GM06990 (cell line): ENCODE data around the gene STAM.
A peak's percentile ranks its signal among the peaks of the same experiment; 100 is the strongest.

Experiments used
- DNase-seq: peaks from one replicate; pipeline ENCODE4 v3.0.0-alpha.2; 2011; ENCODE audit not compliant: insufficient read length; ENCODE audit errors: extremely low read depth
- H3K27me3 ChIP-seq: replicated peaks from 2 replicates; pipeline ENCODE4 v1.6.0; 2011; ENCODE audit warnings: low read length; ENCODE audit not compliant: control insufficient read depth, insufficient read depth
- H3K36me3 ChIP-seq: 2 replicates; pipeline ENCODE4 v1.5.1; 2011; ENCODE audit warnings: low read length; ENCODE audit not compliant: control insufficient read depth, insufficient read depth
- H3K4me3 ChIP-seq: replicated peaks from 2 replicates; pipeline ENCODE4 v1.5.1; 2011; ENCODE audit warnings: low read depth, mild to moderate bottlenecking, control low read depth, low read length
- CTCF ChIP-seq: IDR thresholded peaks from 2 replicates; pipeline ENCODE4 v1.5.1; 2011; ENCODE audit warnings: low read length, control low read depth, mild to moderate bottlenecking, inconsistent platforms; ENCODE audit not compliant: insufficient read depth, poor library complexity, severe bottlenecking

STAM gene

GRCh38 chr10:17675638-17676037 is 31.7 kb downstream of the STAM start:
- Histone ChIP-seq H3K36me3 (no peaks in the 10 kb centered on the region), H3K4me3 (no peak overlapping the region), H3K27me3 (no peaks in the 10 kb centered on the region)
- no peak for DNase-seq
- no peak for TF ChIP-seq CTCF

- no peaks in the 10 kb centered on the region for H3K36me3 ChIP-seq
- DNase-seq = no peak
- H3K4me3 ChIP-seq = no peak overlapping the region
- TF ChIP-seq CTCF = no peak
- no peaks in the 10 kb centered on the region for H3K27me3 ChIP-seq
Measured at GRCh38 chr10:17676919-17677318, 33.0 kb downstream of the STAM start.

- no peak overlapping the region for H3K4me3 ChIP-seq
- H3K36me3 ChIP-seq = no peaks in the 10 kb centered on the region
- DNase-seq = no peak
- no peak for TF ChIP-seq CTCF
- no peaks in the 10 kb centered on the region for H3K27me3 ChIP-seq
Measured at GRCh38 chr10:17682236-17682946, 38.4 kb downstream of the STAM start.

- H3K27me3 ChIP-seq = no peaks in the 10 kb centered on the region
- no peaks in the 10 kb centered on the region for H3K36me3 ChIP-seq
- no peak for TF ChIP-seq CTCF
- no peak overlapping the region for H3K4me3 ChIP-seq
- DNase-seq = no peak
Measured at GRCh38 chr10:17683541-17683940, 39.6 kb downstream of the STAM start.

- peak overlapping the region; percentile 8 for H3K4me3 ChIP-seq
- no peaks in the 10 kb centered on the region for H3K27me3 ChIP-seq
- peak; percentile 26 for DNase-seq
- TF ChIP-seq CTCF = no peak
- no peaks in the 10 kb centered on the region for H3K36me3 ChIP-seq
Measured at GRCh38 chr10:17684537-17684936, 40.6 kb downstream of the STAM start.
